ENCODE results near the gene METTL23.

The METTL23 gene

GRCh38 chr17:76685366-76685765, 41.3 kb upstream of the METTL23 start:
- H3K27ac ChIP-seq (ENCODE audit: low read depth, low read length) = no peak overlapping the region
- peaks cover 0 to 17% of the 10 kb centered on the region in 2 donors for H3K4me1 ChIP-seq (ENCODE audit: control insufficient read depth in 1 of 2, insufficient read depth in 2 of 2, low read length in 2 of 2)
- H3K9ac ChIP-seq (ENCODE audit: low read depth in 1 of 2, low read length in 2 of 2) = no peak overlapping the region
- H3K4me3 ChIP-seq (ENCODE audit: low read depth in 1 of 2, low read length in 2 of 2) = no peak overlapping the region
- H3K9me3 ChIP-seq (ENCODE audit: control insufficient read depth in 1 of 2, low read length in 2 of 2) = no peaks in the 10 kb centered on the region
- no peaks in the 10 kb centered on the region for H3K27me3 ChIP-seq (ENCODE audit: control insufficient read depth in 1 of 2, insufficient read depth in 2 of 2, low read length in 2 of 2)
- no peaks in the 10 kb centered on the region for H3K36me3 ChIP-seq (ENCODE audit: control insufficient read depth in 1 of 2, insufficient read depth in 2 of 2, low read length in 2 of 2)

- H3K4me3 ChIP-seq (ENCODE audit: low read depth in 1 of 2, low read length in 2 of 2) = no peak overlapping the region
- peaks cover 0 to 17% of the 10 kb centered on the region in 2 donors for H3K4me1 ChIP-seq (ENCODE audit: control insufficient read depth in 1 of 2, insufficient read depth in 2 of 2, low read length in 2 of 2)
- H3K27me3 ChIP-seq (ENCODE audit: control insufficient read depth in 1 of 2, insufficient read depth in 2 of 2, low read length in 2 of 2) = no peaks in the 10 kb centered on the region
- H3K9me3 ChIP-seq (ENCODE audit: control insufficient read depth in 1 of 2, low read length in 2 of 2) = no peaks in the 10 kb centered on the region
- H3K9ac ChIP-seq (ENCODE audit: low read depth in 1 of 2, low read length in 2 of 2) = no peak overlapping the region
- H3K36me3 ChIP-seq (ENCODE audit: control insufficient read depth in 1 of 2, insufficient read depth in 2 of 2, low read length in 2 of 2) = no peaks in the 10 kb centered on the region
- no peak overlapping the region for H3K27ac ChIP-seq (ENCODE audit: low read depth, low read length)
Observed at GRCh38 chr17:76685846-76686245, 40.8 kb upstream of the METTL23 start.

DNA sequence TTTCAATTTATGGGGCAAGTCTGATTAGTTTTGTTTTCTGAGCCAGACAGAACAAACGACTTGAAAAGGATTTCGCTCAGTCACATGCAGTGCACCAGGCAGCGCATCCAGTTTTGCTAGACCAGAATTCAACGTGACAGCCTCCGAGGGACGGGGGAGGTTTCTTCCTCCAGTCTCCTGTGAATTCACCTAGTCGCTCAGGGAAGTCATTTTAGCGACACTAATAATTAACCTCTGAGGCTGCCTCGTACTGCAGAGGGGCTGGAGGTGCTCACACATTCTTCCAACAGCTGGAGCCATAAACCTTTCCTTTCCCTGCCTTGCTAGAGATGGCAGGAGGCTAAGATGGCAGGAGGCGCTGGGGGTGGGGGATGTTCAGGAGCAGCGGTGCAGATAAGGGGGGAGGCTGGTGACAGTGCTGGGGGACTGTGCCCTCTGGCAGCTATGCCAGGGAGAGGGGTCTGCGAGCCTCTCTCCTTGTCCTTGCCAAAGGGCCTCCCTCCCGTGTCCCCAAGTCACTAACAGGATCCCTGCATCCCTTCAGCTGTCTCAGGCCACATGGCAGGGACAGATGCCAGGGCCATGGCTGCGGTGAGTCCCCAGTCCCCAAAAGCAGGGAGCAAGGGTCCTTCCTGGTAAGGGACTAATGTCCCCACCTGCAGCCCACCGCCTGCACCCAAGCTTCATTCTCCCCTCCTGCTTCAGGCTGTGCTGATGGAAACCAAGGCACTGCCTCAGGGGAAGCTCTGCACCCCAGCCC, 39.9 kb upstream of the METTL23 start:
- Histone ChIP-seq H3K9ac (ENCODE audit: low read depth in 1 of 2, low read length in 2 of 2) (no peak overlapping the region), H3K4me1 (ENCODE audit: control insufficient read depth in 1 of 2, insufficient read depth in 2 of 2, low read length in 2 of 2) (peaks cover 0 to 17% of the 10 kb centered on the region in 2 donors)

GRCh38 chr17:76687298-76688164, 39.1 kb upstream of the METTL23 start:
- Histone ChIP-seq H3K27ac (ENCODE audit: low read depth, low read length) (peak overlapping the region; percentile 66), H3K9me3 (ENCODE audit: control insufficient read depth in 1 of 2, low read length in 2 of 2) (no peaks in the 10 kb centered on the region), H3K4me1 (ENCODE audit: control insufficient read depth in 1 of 2, insufficient read depth in 2 of 2, low read length in 2 of 2) (peaks cover 0 to 15% of the 10 kb centered on the region in 2 donors), H3K36me3 (ENCODE audit: control insufficient read depth in 1 of 2, insufficient read depth in 2 of 2, low read length in 2 of 2) (no peaks in the 10 kb centered on the region), H3K4me3 (ENCODE audit: low read depth in 1 of 2, low read length in 2 of 2) (no peak overlapping the region), H3K9ac (ENCODE audit: low read depth in 1 of 2, low read length in 2 of 2) (no peak overlapping the region), H3K27me3 (ENCODE audit: control insufficient read depth in 1 of 2, insufficient read depth in 2 of 2, low read length in 2 of 2) (no peaks in the 10 kb centered on the region)

More for the DNA sequence above, 39.9 kb upstream of the METTL23 start:
- no peaks in the 10 kb centered on the region for H3K36me3 ChIP-seq (ENCODE audit: control insufficient read depth in 1 of 2, insufficient read depth in 2 of 2, low read length in 2 of 2)
- H3K27ac ChIP-seq (ENCODE audit: low read depth, low read length) = no peak overlapping the region
- no peaks in the 10 kb centered on the region for H3K9me3 ChIP-seq (ENCODE audit: control insufficient read depth in 1 of 2, low read length in 2 of 2)
- H3K27me3 ChIP-seq (ENCODE audit: control insufficient read depth in 1 of 2, insufficient read depth in 2 of 2, low read length in 2 of 2) = no peaks in the 10 kb centered on the region
- H3K4me3 ChIP-seq (ENCODE audit: low read depth in 1 of 2, low read length in 2 of 2) = no peak overlapping the region

GRCh38 chr17:76688165-76688622, 38.4 kb upstream of the METTL23 start:
- Histone ChIP-seq H3K4me3 (ENCODE audit: low read depth in 1 of 2, low read length in 2 of 2) (no peak overlapping the region), H3K9me3 (ENCODE audit: control insufficient read depth in 1 of 2, low read length in 2 of 2) (no peaks in the 10 kb centered on the region), H3K27me3 (ENCODE audit: control insufficient read depth in 1 of 2, insufficient read depth in 2 of 2, low read length in 2 of 2) (no peaks in the 10 kb centered on the region), H3K9ac (ENCODE audit: low read depth in 1 of 2, low read length in 2 of 2) (no peak overlapping the region), H3K4me1 (ENCODE audit: control insufficient read depth in 1 of 2, insufficient read depth in 2 of 2, low read length in 2 of 2) (peaks cover 0 to 13% of the 10 kb centered on the region in 2 donors), H3K27ac (ENCODE audit: low read depth, low read length) (peak overlapping the region; percentile 66), H3K36me3 (ENCODE audit: control insufficient read depth in 1 of 2, insufficient read depth in 2 of 2, low read length in 2 of 2) (no peaks in the 10 kb centered on the region)

- H3K27ac ChIP-seq (ENCODE audit: low read depth, low read length) = no peak overlapping the region
- no peaks in the 10 kb centered on the region for H3K9me3 ChIP-seq (ENCODE audit: control insufficient read depth in 1 of 2, low read length in 2 of 2)
- no peaks in the 10 kb centered on the region for H3K27me3 ChIP-seq (ENCODE audit: control insufficient read depth in 1 of 2, insufficient read depth in 2 of 2, low read length in 2 of 2)
- no peaks in the 10 kb centered on the region for H3K36me3 ChIP-seq (ENCODE audit: control insufficient read depth in 1 of 2, insufficient read depth in 2 of 2, low read length in 2 of 2)
- no peak overlapping the region for H3K4me3 ChIP-seq (ENCODE audit: low read depth in 1 of 2, low read length in 2 of 2)
- peaks cover 0 to 13% of the 10 kb centered on the region in 2 donors for H3K4me1 ChIP-seq (ENCODE audit: control insufficient read depth in 1 of 2, insufficient read depth in 2 of 2, low read length in 2 of 2)
- no peak overlapping the region for H3K9ac ChIP-seq (ENCODE audit: low read depth in 1 of 2, low read length in 2 of 2)
Observed at GRCh38 chr17:76689859-76690258, 36.8 kb upstream of the METTL23 start.

- Histone ChIP-seq H3K36me3 (ENCODE audit: control insufficient read depth in 1 of 2, insufficient read depth in 2 of 2, low read length in 2 of 2) (no peaks in the 10 kb centered on the region), H3K9me3 (ENCODE audit: control insufficient read depth in 1 of 2, low read length in 2 of 2) (no peaks in the 10 kb centered on the region), H3K9ac (ENCODE audit: low read depth in 1 of 2, low read length in 2 of 2) (no peak overlapping the region), H3K4me3 (ENCODE audit: low read depth in 1 of 2, low read length in 2 of 2) (no peak overlapping the region), H3K27ac (ENCODE audit: low read depth, low read length) (no peak overlapping the region), H3K27me3 (ENCODE audit: control insufficient read depth in 1 of 2, insufficient read depth in 2 of 2, low read length in 2 of 2) (no peaks in the 10 kb centered on the region), H3K4me1 (ENCODE audit: control insufficient read depth in 1 of 2, insufficient read depth in 2 of 2, low read length in 2 of 2) (peaks cover 0 to 13% of the 10 kb centered on the region in 2 donors)
Observed at GRCh38 chr17:76690596-76691280, 35.9 kb upstream of the METTL23 start.

GRCh38 chr17:76691379-76692191, 35.1 kb upstream of the METTL23 start:
- H3K27me3 ChIP-seq (ENCODE audit: control insufficient read depth in 1 of 2, insufficient read depth in 2 of 2, low read length in 2 of 2) = no peaks in the 10 kb centered on the region
- H3K36me3 ChIP-seq (ENCODE audit: control insufficient read depth in 1 of 2, insufficient read depth in 2 of 2, low read length in 2 of 2) = no peaks in the 10 kb centered on the region
- no peak overlapping the region for H3K9ac ChIP-seq (ENCODE audit: low read depth in 1 of 2, low read length in 2 of 2)
- H3K27ac ChIP-seq (ENCODE audit: low read depth, low read length) = no peak overlapping the region
- H3K4me1 ChIP-seq (ENCODE audit: control insufficient read depth in 1 of 2, insufficient read depth in 2 of 2, low read length in 2 of 2) = peaks cover 0 to 14% of the 10 kb centered on the region in 2 donors
- H3K4me3 ChIP-seq (ENCODE audit: low read depth in 1 of 2, low read length in 2 of 2) = no peak overlapping the region
- no peaks in the 10 kb centered on the region for H3K9me3 ChIP-seq (ENCODE audit: control insufficient read depth in 1 of 2, low read length in 2 of 2)

- no peaks in the 10 kb centered on the region for H3K27me3 ChIP-seq (ENCODE audit: control insufficient read depth in 1 of 2, insufficient read depth in 2 of 2, low read length in 2 of 2)
- no peaks in the 10 kb centered on the region for H3K9me3 ChIP-seq (ENCODE audit: control insufficient read depth in 1 of 2, low read length in 2 of 2)
- H3K4me3 ChIP-seq (ENCODE audit: low read depth in 1 of 2, low read length in 2 of 2) = peak overlapping the region in 1 of 2 donors; percentile 44
- no peaks in the 10 kb centered on the region for H3K36me3 ChIP-seq (ENCODE audit: control insufficient read depth in 1 of 2, insufficient read depth in 2 of 2, low read length in 2 of 2)
- peaks cover 0 to 7% of the 10 kb centered on the region in 2 donors for H3K4me1 ChIP-seq (ENCODE audit: control insufficient read depth in 1 of 2, insufficient read depth in 2 of 2, low read length in 2 of 2)
- H3K27ac ChIP-seq (ENCODE audit: low read depth, low read length) = no peak overlapping the region
- H3K9ac ChIP-seq (ENCODE audit: low read depth in 1 of 2, low read length in 2 of 2) = no peak overlapping the region
Observed at GRCh38 chr17:76695059-76695831, 31.4 kb upstream of the METTL23 start.
